Measurements from ENCODE around the gene MEP1B. TPM values are rescaled to one million over a fixed set of nuclear protein-coding genes. Genes with fewer than 3 reads are reported as not detected.

Gene MEP1B
- total and polyA plus RNA-seq, 2 experiments from 2014 or later: not detected

GRCh38 chr18:32252141-32252860 lies 62.5 kb downstream of the MEP1B start:
- H2AFZ ChIP-seq: no peak overlapping the region

GRCh38 chr18:32255570-32255969 lies 65.7 kb downstream of the MEP1B start:
- Histone ChIP-seq H3F3A (replicated peaks; ENCODE audit: low read depth) (no peaks in the 10 kb centered on the region), H3K9me2 (ENCODE audit: insufficient read depth) (peaks cover 13% of the 10 kb centered on the region; the same call in 1 of the 2 replicates), H2AFZ (no peak overlapping the region), H3K4me3 (no peak overlapping the region), H3K27ac (ENCODE audit: low read depth) (no peak overlapping the region), H4K20me1 (replicated peaks; ENCODE audit: insufficient read depth) (no peaks in the 10 kb centered on the region), H3K79me2 (replicated peaks; ENCODE audit: insufficient read depth) (no peaks in the 10 kb centered on the region), H3K36me3 (ENCODE audit: insufficient read depth) (no peaks in the 10 kb centered on the region), H3K27me3 (ENCODE audit: insufficient read depth) (no peaks in the 10 kb centered on the region), H3K4me2 (no peak overlapping the region), H3K4me1 (ENCODE audit: insufficient read depth) (peaks cover 6% of the 10 kb centered on the region; the same call in 1 of the 2 replicates)
- Mint-ChIP-seq H3K27me3 (ENCODE audit: insufficient read depth, low read depth, poor library complexity) (no peaks in the 10 kb centered on the region), H3K27ac (no peak overlapping the region), H3K4me1 (peaks cover 18% of the 10 kb centered on the region), H3K36me3 (ENCODE audit: low read depth) (no peaks in the 10 kb centered on the region; the same call in 2 of the 3 replicates), H3K4me3 (no peak overlapping the region), H3K9me3 (no peaks in the 10 kb centered on the region)
- no peak for DNase-seq (ENCODE audit: low spot score)
- no peak for ATAC-seq
- TF ChIP-seq NANOG (IDR thresholded peaks at IDR 0.05; ENCODE audit: borderline replicate concordance): no peak
- no peak for TF ChIP-seq JUNB (IDR thresholded peaks at IDR 0.05; ENCODE audit: unreplicated experiment)
- TF ChIP-seq ZNF462 (CRISPR knock-in tag; IDR thresholded peaks at IDR 0.05): no peak
- no peak for TF ChIP-seq ETS1 (IDR thresholded peaks at IDR 0.05)
- TF ChIP-seq CTCF (conservative IDR thresholded peaks at IDR 0.05; ENCODE audit: low read depth in 2 of 2): no peak

More at GRCh38 chr18:32252141-32252860, 62.5 kb downstream of the MEP1B start:
- H3K27me3 ChIP-seq (ENCODE audit: insufficient read depth): no peaks in the 10 kb centered on the region
- DNase-seq (ENCODE audit: low spot score) (peak; percentile 13), ATAC-seq (no peak)
- Mint-ChIP-seq H3K4me1 (peaks cover 18% of the 10 kb centered on the region), H3K36me3 (ENCODE audit: low read depth) (no peaks in the 10 kb centered on the region), H3K27me3 (ENCODE audit: insufficient read depth, low read depth, poor library complexity) (no peaks in the 10 kb centered on the region), H3K4me3 (no peak overlapping the region), H3K27ac (no peak overlapping the region), H3K9me3 (no peaks in the 10 kb centered on the region)
- H3K9me2 ChIP-seq (ENCODE audit: insufficient read depth): peaks cover 5% of the 10 kb centered on the region; the same call in 1 of the 2 replicates
- peaks cover 6% of the 10 kb centered on the region; the same call in 1 of the 2 replicates for H3K4me1 ChIP-seq (ENCODE audit: insufficient read depth)
- no peak overlapping the region for H3K4me3 ChIP-seq
- no peak overlapping the region for H3K27ac ChIP-seq (ENCODE audit: low read depth)
- TF ChIP-seq NANOG (IDR thresholded peaks at IDR 0.05; ENCODE audit: borderline replicate concordance): no peak
- no peak for TF ChIP-seq CREB1 (CRISPR knock-in tag; IDR thresholded peaks at IDR 0.05; ENCODE audit: low read depth)
- TF ChIP-seq CTCF (conservative IDR thresholded peaks at IDR 0.05; ENCODE audit: low read depth in 2 of 2): no peak
- H3K79me2 ChIP-seq (replicated peaks; ENCODE audit: insufficient read depth): no peaks in the 10 kb centered on the region
- H3K36me3 ChIP-seq (ENCODE audit: insufficient read depth): no peaks in the 10 kb centered on the region
- H3F3A ChIP-seq (replicated peaks; ENCODE audit: low read depth): no peaks in the 10 kb centered on the region
- no peaks in the 10 kb centered on the region for H4K20me1 ChIP-seq (replicated peaks; ENCODE audit: insufficient read depth)
- no peak overlapping the region; the same call in 1 of the 2 replicates for H3K4me2 ChIP-seq

All from GM23338 (cell line).